NB4 (cell line): ENCODE results near the gene DNAH14.

ENCODE experiments used
- CTCF ChIP-seq: IDR thresholded peaks from one replicate; pipeline ENCODE4 v1.5.1; 2012; ENCODE audit warnings: low read depth, low read length
- POLR2A ChIP-seq: IDR thresholded peaks from 2 replicates; pipeline ENCODE4 v1.6.1; 2011; ENCODE audit warnings: mild to moderate bottlenecking; ENCODE audit not compliant: insufficient read length; ENCODE audit errors: extremely low read depth

- no peak for TF ChIP-seq CTCF
- no peak for TF ChIP-seq POLR2A
These were observed 120.1 kb downstream of the DNAH14 start for GRCh38 chr1:225049594-225049993.
